Medulla oblongata (tissue), 1 donor: ENCODE results near the gene PITRM1.
"Not testable (repeated sequence)": the region's sequence is repeated elsewhere in the genome, so short reads cannot be mapped to it uniquely, and the experiment has no call there.

Experiments
- DNase-seq: peaks from one replicate; pipeline ENCODE4 v3.0.0-alpha.2; 2015; ENCODE audit errors: extremely low spot score

PITRM1 gene

GRCh38 chr10:3197348-3198003 is 24.9 kb upstream of the PITRM1 start:
- DNase-seq = peak; percentile 86

- no peak for DNase-seq
These were observed 24.4 kb upstream of the PITRM1 start for GRCh38 chr10:3196958-3197347.

- DNase-seq = no peak
These were observed 23.9 kb upstream of the PITRM1 start for GRCh38 chr10:3196482-3196881.

- DNase-seq = no peak
These were observed 23.1 kb upstream of the PITRM1 start for GRCh38 chr10:3195726-3196125.

GRCh38 chr10:3195286-3195685 is 22.7 kb upstream of the PITRM1 start:
- DNase-seq = no peak

GRCh38 chr10:3194871-3195270 is 22.3 kb upstream of the PITRM1 start:
- DNase-seq = no peak

- no peak for DNase-seq
These were observed 21.2 kb upstream of the PITRM1 start for GRCh38 chr10:3193751-3194150.

- peak; percentile 83 for DNase-seq
These were observed 20.5 kb upstream of the PITRM1 start for GRCh38 chr10:3192856-3193635.

GRCh38 chr10:3190817-3191216 is 18.2 kb upstream of the PITRM1 start:
- no peak for DNase-seq

- DNase-seq = not testable (repeated sequence)
These were observed 14.6 kb upstream of the PITRM1 start for GRCh38 chr10:3187229-3187628.

GRCh38 chr10:3186368-3186767 is 13.8 kb upstream of the PITRM1 start:
- DNase-seq = no peak

- DNase-seq = no peak
These were observed 12.8 kb upstream of the PITRM1 start for GRCh38 chr10:3185386-3185785.

GRCh38 chr10:3180355-3181025 is 7.9 kb upstream of the PITRM1 start:
- no peak for DNase-seq

GRCh38 chr10:3179174-3179573 is 6.6 kb upstream of the PITRM1 start:
- no peak for DNase-seq

- DNase-seq = no peak
These were observed 5.5 kb upstream of the PITRM1 start for GRCh38 chr10:3178042-3178441.

GRCh38 chr10:3173171-3173878 is 743 bp upstream of the PITRM1 start:
- DNase-seq = no peak

GRCh38 chr10:3172081-3172445 is 519 bp downstream of the PITRM1 start:
- DNase-seq = peak; percentile 22

- not testable (repeated sequence) for DNase-seq
These were observed 1.1 kb downstream of the PITRM1 start for GRCh38 chr10:3171488-3171887.

- peak; percentile 26 for DNase-seq
These were observed 2.9 kb downstream of the PITRM1 start for GRCh38 chr10:3169673-3170072.

GRCh38 chr10:3169271-3169670 is 3.3 kb downstream of the PITRM1 start:
- DNase-seq = peak; percentile 67

- DNase-seq = no peak
These were observed 4.8 kb downstream of the PITRM1 start for GRCh38 chr10:3167611-3168330.
